NCI-H446 treated with DMSO at 0.1 percent for 48 hours (cell line): Measurements from ENCODE around the gene CDNF.
"Not testable (repeated sequence)": the region's sequence is repeated elsewhere in the genome, so short reads cannot be mapped to it uniquely, and the experiment has no call there.

Source experiments
- DNase-seq: peaks from one replicate; lab custom pipeline; 2025; lab: John Stamatoyannopoulos, UW

CDNF gene

DNA sequence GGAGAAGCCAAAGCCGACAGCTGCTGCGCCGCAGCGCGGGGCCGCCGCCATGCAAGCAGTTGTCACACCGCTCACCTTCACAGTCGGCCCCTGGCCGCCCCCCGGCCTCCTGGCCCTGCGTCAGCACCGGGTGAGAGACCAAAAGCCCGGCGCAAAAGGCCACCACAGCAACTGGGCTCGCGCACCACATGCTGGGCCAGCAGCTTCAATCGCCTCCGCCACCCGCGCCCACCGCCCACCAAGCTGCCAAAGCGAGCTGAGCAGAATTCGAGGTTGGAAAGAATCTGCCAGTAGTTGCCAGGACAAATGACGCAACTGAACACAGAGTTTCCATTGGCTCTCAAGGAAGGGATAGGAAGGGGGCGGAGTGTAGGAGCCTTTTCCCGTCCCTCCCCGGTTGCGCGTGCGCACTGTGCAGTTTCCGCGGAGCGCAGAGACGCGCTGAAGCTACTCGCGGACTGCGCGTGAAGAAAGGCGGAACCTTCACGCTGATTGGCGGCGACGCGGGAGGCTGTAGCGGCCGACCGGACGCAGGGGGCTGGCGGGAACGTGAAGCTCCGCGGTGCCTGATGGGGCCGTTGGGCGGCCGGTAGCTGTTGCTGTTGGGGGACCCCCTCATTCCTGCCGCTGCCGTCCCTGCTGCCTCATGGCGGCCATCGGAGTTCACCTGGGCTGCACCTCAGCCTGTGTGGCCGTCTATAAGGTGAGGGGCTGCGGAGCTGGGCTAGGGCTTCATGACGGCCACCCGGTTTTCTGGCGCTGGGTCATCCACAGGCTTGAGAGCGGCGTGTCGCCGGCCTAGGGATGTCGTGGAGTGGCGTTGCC is at the start of gene CDNF, which contains the start of the genes HSPA14 and MSANTD7:
Gene CDNF (minus strand): TSS at position 281 of the 825 bp plus-strand sequence. CDS start 91 bp downstream, at position 190.
Gene HSPA14 (plus strand): TSS at position 550 of the 825 bp plus-strand sequence. CDS start 97 bp downstream, at position 647.
Gene MSANTD7 (plus strand): TSS at position 550 of the 825 bp plus-strand sequence. CDS start 3,979 bp downstream, outside the sequence.
- peak; percentile 96 for DNase-seq

- DNase-seq = no peak
Observed at GRCh38 chr10:14884082-14884481, 46.2 kb upstream of the CDNF start.

- no peak for DNase-seq
Observed at GRCh38 chr10:14880229-14880628, 42.4 kb upstream of the CDNF start.

DNA sequence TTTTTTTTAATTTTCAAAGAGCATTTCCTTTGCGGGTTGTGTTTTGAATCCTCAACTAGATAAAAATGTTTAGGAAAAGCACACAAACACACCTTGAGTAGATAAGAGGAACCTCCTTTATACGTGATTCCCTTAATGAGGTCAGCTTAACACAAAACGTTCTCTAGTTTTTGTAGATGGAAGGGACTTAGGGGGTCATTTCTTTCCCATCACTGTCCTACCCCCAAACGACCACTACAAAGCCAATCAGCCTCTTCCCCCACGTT is 42.0 kb upstream of the CDNF start:
- no peak for DNase-seq

DNA sequence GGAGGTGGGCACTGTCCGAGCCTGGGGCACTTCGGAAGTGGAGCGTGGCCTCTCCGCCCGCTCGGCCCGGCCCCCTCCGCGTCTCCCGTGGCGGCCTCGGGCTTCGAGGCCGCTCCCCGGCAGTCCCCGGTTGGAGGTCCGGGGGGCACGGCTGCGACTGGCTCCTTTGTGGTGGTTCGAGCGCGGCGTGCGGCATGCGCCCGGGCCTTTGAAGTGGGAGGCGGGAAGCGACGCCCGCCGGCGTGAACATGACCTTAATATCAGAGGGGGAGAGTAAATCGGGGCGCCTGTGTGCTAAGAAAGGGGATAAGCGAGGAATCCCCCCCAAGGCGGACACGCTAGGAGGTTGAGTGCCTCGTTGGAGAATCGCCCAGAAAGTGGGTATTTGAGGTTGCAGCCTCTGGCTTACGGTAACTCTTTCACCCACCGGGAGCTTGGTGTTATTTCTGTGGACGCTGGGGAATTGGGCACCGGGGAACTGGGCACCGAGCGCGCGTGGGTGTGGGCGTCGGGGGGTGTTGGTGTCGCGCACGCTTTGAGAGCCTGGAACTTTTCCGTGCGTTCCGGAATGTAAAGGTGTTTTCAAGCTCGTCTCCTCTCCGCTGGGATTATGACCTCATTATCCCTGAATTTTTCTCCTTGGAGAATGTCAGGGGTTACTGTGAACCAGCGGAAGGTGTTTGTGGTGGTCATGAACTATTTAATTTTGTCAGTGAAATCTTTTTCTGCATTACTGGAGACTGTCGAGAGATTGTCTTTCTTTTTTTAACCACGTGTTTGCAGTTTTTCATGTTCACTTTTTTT is 41.5 kb upstream of the CDNF start:
- no peak for DNase-seq

DNA sequence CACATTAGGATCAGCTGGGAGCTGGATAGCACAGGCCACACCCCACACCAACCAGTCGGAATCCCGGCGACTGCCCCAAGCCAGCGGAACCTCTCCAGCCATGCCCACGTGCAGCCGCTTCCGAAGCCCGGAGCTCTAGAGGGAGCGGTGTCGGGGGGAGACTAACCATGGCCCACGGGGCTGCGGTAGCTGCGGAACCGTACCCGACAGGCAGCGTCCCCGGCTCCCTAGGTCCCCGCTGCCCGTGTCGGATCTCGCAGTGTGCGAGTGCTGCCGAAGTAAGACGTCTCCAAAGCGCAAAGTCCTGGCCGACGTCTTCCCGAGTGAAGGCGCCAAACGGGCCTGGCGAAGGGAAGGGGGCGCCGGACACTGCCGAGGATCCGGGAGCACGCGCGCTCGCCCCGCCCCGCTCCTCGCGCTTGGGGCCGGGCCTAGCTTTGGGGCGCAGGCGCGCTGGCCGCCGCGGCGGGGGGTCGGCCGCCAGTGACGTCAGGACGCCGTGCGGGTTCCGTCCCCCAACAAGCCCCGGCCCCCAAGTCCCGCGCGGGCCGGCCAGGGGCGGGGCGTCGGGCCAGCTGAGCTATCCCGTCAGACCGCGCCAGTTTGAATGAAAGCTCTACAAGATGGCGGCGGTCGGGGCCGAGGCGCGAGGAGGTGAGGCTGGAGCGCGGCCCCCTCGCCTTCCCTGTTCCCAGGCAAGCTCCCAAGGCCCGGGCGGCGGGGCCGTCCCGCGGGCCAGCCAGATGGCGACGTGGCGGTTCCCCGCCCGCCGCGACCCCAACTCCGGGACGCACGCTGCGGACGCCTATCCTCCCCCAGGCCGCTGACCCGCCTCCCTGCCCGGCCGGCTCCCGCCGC is 40.7 kb upstream of the CDNF start, which contains the start of gene SUV39H2:
Gene SUV39H2 (plus strand): TSS at position 601 of the 858 bp plus-strand sequence. CDS start 23 bp downstream, at position 624.
- DNase-seq = peak; percentile 84

GRCh38 chr10:14876764-14877163 is 38.9 kb upstream of the CDNF start:
- DNase-seq = no peak

- DNase-seq = no peak
Observed at GRCh38 chr10:14875941-14876340, 38.1 kb upstream of the CDNF start.

DNA sequence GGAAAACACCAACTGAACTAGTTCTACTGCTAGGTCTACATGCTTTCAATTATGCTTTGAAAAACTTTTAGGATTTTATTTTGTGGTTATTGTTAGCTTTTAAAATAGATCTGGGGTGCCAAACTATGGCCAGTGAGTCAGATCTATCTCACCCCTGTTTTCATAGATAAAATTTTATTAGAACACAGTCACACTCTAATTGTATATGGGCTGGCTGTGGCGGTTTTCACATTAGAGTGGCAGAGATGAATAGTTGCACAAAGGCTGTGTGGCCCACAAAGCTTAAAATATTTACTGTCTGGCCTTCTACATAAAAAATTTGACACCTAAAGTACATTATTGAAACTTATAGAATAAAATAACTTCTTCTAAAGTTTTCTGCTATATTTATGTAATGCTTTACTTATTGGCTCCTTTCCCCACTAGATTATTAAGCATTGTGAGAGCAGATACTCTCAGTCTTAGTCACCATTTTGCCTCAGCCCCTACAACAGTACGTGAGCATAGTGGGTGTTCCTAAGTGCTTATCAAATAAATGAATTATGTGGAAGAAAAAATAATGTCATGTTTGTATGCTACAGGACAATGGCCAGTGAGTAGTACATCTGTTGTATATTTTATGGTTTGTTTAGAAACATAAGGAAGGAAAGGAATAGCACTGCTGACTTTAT is 35.4 kb upstream of the CDNF start:
- no peak for DNase-seq

- DNase-seq = not testable (repeated sequence)
Observed at GRCh38 chr10:14864871-14865270, 27.0 kb upstream of the CDNF start.

- not testable (repeated sequence) for DNase-seq
Observed at GRCh38 chr10:14864466-14864865, 26.6 kb upstream of the CDNF start.

DNA sequence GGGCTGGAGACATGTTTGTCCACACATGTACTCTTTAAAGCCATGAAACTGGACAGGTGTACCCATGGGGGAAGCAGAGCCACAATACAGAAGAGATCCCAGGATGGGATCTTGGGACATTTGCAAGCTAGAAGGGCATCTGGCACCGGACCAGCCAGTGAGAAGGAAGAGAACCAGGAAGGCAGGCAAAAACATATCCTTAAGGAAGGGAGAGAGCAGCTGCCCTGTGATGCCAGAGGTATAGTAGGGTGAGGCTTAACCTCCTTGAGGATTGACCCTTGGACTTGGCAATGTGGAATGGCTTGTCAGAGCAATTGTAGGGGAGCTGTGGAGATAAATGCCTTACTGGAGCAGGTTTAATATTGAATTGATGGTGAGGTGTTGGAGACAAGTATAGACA is 23.0 kb upstream of the CDNF start:
- no peak for DNase-seq

- DNase-seq = no peak
Observed at GRCh38 chr10:14859775-14860174, 21.9 kb upstream of the CDNF start.

- DNase-seq = no peak
Observed at GRCh38 chr10:14859043-14859442, 21.2 kb upstream of the CDNF start.

DNA sequence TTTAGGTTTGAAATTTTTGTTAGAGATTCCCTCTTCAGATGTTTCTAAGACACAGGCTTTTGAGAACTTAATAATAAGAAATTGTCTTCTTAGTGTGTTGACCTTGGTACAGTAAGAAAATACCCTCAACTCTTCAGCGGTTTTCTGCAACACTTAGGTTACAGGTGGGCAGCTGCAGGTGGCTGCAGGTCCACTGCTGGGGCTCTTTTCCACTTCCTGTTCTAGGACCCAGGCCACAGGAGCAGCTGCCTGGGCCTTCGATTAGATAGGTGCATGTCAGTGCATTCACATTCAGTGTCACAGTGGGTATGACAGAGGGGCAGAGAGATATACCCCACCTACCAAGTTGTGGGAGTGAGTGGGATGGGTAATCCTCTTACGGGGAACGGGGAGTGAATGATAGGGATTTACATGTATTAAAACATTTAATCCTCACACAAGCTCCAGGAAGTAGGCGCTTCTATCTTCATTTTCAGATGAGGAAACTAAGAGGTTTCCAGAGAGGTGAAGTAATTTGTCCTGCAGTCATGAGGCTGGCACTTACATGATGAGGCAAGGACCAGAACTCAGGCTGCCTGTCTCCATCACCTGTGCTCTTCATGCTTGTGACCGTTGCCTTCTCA is 20.6 kb upstream of the CDNF start:
- DNase-seq = no peak

DNA sequence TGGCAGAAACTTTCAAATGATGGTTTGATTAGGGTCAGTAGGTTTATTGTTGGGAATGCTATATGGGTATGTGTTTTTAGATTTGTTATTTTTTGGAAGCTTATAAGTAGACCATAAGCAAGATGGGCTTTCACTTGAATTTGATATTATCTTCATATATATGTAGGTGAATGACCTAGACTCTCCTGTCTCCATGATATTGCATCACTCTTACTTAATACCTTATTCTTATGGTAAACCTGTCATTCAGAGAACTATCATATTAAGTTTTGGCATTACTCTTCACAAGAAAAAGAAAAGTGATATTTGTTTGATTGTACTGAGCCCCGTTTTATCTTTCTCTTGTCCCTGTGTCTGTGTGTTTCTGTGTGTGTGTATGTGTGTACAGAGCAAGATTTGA is 17.6 kb upstream of the CDNF start:
- DNase-seq = no peak

DNA sequence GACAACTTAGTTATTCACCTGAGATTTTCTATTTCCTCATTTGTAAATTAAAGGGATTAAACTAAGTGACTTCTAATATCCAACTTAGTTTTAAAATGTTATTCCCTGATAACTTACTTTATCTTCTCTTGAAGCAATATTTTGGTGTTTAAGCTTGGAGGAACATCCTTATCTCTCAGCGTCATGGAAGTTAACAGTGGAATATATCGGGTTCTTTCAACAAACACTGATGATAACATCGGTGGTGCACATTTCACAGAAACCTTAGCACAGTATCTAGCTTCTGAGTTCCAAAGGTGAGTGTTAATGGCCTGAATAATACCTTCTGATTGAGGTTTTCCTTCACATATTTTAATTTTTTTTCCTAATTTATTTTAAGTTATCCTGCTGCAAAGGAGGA is 14.4 kb upstream of the CDNF start:
- no peak for DNase-seq

GRCh38 chr10:14844948-14845347 is 7.1 kb upstream of the CDNF start:
- no peak for DNase-seq

DNA sequence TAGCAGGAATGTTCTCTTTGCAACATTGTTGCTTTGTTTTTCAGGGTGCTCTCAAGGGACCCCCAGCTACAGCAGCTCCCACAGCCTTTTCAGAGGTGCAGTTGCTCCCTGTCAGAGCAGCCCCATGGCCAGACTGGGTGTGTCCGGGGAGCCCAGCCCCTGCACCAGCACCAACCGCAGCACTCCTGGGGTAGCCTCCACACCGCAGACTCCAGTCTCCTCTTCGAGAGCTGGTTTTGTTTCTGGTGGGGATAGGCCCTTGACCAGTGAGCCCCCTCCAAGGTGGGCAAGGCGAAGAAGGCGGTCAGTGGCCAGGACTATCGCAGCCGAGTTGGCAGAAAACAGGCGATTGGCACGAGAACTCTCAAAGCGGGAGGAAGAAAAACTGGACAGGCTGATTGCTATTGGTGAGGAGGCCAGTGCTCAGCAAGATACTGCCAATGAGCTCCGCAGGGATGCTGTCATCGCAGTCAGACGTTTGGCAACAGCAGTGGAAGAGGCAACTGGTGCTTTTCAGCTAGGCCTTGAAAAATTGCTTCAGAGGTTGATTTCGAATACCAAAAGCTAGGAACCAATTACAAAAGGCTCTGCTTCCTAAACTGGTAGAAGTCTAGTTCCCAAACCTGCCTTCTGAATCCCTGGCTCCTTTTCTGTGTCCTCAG is 5.6 kb upstream of the CDNF start:
- no peak for DNase-seq

DNA sequence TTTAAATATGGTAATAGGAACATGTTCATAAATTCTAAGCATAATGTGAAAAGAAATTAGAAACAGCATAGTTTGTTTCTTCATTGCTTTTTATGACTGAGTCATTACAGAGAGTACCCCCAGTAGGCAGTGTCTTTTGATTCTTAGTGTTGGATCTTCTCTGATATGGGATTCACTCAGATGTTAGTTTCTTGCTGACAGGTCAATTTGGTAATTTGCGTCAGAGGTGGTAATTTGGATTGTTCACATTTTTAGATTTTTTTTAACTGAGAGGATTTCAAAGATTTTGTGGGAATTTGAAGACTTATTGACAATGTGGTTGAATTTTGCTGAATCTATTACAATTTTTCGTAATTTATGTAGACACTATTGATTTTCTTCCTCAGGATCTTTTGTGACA is 2.3 kb upstream of the CDNF start:
- no peak for DNase-seq

DNA sequence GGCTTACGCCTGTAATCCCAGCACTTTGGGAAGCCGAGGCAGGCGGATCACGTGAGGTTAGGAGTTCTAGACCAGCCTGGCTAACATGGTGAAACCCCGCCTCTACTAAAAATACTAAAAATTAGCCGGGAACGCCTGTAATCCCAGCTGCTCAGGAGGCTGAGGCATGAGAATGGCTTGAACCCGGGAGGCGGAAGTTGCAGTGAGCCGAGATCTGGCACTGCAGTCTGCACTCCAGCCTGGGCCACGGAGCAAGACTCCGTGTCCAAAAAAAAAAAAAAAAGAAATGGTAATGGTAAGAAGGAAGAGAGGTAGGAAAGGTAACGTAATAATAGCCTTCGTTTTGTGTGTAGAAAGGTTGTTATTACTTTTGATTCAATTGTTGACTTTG is 1.5 kb upstream of the CDNF start:
- DNase-seq = no peak
